GM18498 (cell line): ENCODE data around the gene SLC6A6.

Experiments
- ATAC-seq: cut with Tn5 transposase; IDR thresholded peaks from one replicate; pipeline ENCODE4 v1.9.1; 2021; ENCODE audit warnings: mild to moderate bottlenecking, moderate library complexity; ENCODE audit not compliant: unreplicated experiment

Gene SLC6A6

DNA sequence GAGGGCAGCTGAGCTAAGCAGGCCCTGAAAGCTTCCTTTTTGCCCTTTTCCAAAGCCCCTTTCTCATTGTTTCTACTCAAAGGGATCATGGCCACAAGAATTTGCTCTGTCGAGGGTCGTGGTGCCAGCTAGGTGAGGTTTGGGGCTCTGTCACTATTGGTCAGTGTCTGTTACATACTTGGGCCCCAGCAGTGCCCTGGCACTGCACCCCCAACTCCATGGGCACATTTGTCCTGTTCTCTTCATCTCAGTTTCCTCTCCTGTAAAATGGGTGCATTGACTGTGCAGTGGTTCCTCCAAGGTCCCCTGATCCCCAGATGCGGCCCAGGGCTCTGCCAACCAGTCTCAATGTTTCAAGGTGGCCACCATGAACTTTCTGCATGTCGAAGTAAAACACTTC lies 62.1 kb downstream of the SLC6A6 start:
- ATAC-seq, result no peak

GRCh38 chr3:14465425-14465824 lies 63.0 kb downstream of the SLC6A6 start:
- no peak for ATAC-seq

DNA sequence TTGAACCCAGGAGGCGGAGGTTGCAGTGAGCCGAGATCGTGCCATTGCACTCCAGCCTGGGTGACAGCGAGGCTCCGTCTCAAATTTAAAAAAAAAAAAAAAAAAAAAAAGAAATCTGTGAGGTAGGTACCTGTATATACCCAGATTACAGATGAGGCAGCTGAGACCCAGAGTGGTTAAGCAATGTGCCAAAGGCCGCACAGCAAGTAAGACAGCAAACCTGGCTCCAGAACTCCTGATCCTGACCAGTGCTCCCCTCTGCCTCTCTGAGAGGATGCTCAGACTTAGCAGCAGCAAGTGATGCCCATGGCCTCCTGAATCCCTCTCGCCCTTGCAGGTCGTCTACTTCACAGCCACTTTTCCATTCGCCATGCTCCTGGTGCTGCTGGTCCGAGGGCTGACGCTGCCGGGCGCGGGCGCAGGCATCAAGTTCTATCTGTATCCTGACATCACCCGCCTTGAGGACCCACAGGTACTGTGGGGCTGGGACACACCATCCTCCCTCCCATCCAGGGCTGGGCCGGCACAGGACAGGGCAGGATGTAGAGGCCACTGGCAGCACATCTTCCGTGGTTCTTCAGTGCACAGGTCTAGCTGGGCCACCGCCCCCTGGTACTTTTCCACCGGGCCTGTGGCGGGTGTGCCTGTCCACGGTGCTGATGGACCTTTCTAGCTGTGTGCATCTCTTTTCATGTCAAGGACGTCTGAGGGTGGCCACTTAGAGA lies 63.9 kb downstream of the SLC6A6 start:
- no peak for ATAC-seq

- ATAC-seq, result no peak
Measured at GRCh38 chr3:14467814-14468620, 65.6 kb downstream of the SLC6A6 start.

- no peak for ATAC-seq
Measured at GRCh38 chr3:14468621-14468981, 66.2 kb downstream of the SLC6A6 start.

GRCh38 chr3:14470461-14470860 lies 68.1 kb downstream of the SLC6A6 start:
- ATAC-seq, result no peak

- ATAC-seq, result no peak
Measured at GRCh38 chr3:14471016-14471415, 68.6 kb downstream of the SLC6A6 start.

DNA sequence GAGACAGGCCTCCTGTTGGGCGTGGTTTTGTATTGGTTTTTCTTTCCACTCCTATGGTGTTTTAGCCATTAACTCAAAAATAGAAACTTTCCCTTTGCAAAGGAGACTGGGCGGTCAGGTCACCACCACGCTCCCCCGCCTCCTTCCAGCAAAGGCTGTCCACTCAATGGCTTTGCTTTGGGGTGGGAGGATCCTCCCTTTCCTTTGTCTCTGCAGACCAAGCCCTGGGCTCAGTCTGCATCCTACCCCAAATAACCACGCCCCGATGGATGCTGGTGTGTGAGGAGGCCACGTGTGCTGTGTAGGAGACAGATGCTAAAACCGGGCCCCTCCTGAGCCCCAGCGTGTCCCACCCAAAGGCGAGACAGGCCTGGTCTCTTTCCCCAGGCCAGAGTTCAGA lies 69.3 kb downstream of the SLC6A6 start:
- ATAC-seq, result no peak

DNA sequence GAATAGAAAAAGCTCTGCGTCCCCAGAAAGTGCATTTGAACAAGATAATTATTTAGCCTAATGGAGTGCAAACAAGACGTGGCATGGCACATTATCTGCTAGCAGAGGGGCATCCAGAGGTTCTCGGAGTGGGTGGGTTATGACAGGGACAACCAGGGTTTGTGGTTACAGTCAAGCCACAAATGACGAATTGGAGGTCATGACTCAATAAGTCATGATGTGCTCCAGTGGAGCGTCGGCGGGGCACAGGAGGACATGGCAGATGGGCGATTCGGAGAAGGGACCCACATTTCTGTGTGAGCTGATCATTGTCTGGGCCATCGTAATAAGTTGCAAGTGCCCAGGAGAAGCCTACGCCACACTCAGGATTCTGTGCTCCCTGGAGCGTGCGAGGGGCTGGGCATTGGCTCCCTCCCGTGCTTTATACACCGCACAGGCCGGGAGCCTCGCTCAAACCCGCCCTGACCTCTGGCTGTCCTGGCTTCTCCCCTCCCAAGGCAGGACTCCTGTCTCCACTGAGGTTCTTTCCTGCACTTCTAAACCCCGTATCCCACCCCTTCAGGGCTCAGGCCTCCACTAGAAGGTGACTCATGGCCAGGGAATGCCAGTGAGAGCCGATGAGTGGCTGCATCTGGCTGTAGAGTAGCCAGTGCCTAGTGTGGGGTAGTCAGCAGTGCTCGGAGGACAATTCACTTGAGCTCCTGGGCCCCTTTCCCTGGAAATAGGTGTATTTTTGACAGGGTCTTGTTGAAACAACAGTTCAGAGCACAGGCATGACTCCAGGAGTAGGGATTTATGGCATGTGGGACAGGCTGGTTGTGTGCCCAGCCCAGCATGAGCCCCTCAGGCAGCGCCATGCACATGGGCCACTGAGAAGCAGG lies 70.3 kb downstream of the SLC6A6 start:
- no peak for ATAC-seq

DNA sequence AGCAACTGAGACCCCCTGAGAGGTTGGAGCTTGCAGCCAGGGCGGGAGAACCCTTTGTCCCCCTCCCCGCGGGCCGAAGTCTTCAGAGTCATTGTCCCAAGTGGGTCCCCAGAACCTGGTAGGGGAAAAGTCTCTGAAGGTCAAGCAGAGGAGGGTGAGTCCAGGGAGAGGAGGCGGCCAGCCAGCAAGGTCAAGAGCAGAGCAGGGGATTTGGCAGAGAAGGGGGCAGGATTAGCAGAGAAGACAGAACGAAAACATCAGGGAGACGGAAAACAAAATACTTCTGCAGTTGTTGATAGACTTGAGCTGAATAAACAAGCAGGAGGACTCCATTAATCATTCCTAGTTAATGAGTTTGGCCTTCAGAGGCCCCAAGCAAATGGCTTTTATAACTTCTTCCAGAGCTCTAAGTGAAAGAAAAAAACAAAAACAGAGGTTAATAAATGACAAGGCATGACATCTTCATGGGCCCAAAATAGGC lies 71.0 kb downstream of the SLC6A6 start:
- ATAC-seq, result no peak

- no peak for ATAC-seq
Measured at GRCh38 chr3:14474363-14475081, 72.1 kb downstream of the SLC6A6 start.

- no peak for ATAC-seq
Measured at GRCh38 chr3:14475621-14476020, 73.2 kb downstream of the SLC6A6 start.

- ATAC-seq, result no peak
Measured at GRCh38 chr3:14476583-14477265, 74.3 kb downstream of the SLC6A6 start.

DNA sequence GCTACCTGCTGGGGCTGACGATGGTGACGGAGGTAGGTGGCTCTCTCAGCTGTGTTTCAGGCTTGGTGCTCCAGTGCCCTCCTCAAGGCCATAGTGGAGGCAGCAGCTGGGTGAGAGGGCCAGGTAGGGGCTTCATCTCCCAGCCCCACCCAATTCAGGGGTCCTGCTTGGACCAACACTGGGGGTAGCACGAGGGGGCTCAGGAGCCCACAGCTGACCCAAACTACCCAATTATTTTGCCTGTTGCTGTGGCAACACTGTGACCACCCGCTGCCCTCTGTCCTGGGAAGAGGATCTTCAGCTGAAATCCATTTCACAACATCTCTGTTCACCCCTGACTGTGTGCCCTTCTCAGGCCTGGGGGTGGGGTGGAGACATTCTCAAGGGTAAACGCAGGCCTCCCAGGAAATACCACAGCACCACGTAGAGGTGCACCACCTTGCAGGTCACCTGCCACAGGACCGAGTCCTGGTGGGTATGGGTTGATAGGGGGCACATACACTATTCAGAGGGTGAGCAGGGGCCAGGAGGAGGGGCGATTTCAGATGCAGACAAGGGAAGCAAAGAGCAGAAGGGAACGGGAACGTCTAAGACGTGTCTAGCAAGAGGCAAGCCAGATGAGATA lies 75.0 kb downstream of the SLC6A6 start:
- no peak for ATAC-seq

- ATAC-seq, result no peak
Measured at GRCh38 chr3:14478956-14479550, 76.6 kb downstream of the SLC6A6 start.

DNA sequence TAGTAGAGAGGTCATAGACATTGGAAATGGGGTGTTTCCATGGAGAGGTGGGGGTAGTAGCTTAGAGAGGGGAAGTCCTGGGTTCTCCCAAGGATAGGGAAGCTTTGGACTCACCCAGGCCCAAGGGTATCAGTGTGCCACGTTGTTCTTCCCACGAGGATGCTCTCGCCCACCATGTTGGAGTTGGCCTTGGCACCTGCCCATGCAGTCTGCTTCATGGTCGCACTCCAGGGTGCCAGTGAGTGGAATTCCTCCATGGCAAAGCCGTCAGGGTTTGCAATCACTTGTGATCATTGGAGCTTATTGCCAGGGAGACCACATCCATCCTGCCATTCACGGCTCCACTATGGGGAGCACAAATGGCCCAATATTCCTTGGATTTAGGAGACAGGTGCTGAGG lies 77.2 kb downstream of the SLC6A6 start:
- ATAC-seq, result no peak

DNA sequence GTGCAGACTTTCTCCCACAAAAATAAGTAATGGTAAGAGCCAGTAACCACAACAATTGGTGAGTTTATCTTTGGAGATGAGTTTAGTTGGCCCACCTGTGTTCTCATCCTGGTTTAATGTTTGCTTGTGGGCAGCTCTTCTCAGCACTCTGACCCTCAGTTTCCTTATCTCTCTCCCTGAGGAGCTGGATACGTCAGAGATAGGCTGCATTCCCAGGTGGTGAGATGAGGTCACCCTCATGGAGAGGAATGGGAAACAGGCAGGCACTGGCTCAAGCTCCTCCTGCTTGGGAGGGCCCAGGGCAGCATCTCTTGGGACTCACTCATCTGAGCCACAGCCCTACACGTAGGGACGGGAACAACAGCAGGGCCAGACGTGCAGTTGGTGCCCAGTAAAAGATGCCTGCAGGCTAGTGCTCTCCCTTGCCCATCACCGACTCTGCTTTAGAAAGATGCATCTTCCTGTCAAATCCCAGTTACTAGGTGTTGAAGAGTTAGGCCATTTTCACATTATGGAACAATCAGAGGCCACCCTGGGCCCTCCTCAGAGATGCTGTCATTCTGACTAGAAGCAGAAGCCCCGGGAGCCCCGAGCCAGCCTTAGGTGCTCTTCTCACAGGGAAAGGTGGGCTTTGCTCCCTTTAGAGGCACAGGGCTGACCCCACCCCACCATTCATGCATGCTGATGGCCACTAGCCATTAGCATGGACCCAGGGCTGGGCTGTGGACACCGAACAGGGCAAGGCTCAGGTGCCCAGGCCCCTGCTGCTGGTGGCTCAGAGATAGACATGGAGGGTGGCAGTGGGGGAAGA lies 78.0 kb downstream of the SLC6A6 start:
- no peak for ATAC-seq

GRCh38 chr3:14481018-14481645 lies 78.7 kb downstream of the SLC6A6 start:
- no peak for ATAC-seq
